Neural cell (in vitro differentiated cells): Measurements from ENCODE around the gene SRRM5. TPM values are rescaled to one million over a fixed set of nuclear protein-coding genes. Genes with fewer than 3 reads are reported as not detected.

Experiments used
- H2AFZ ChIP-seq: fragments of 200-600, 300-800 bp; sonication (generic), shearing (Covaris generic); 2 replicates; pipeline ENCODE4 v1.6.0; 2014; ENCODE audit warnings: low read depth, mild to moderate bottlenecking, antibody characterized with exemption, low read length, moderate library complexity
- H3F3A ChIP-seq: fragments of 200-600 bp; shearing (Covaris generic); 2 replicates; pipeline ENCODE4 v1.6.1; 2016; ENCODE audit warnings: mild to moderate bottlenecking, moderate library complexity, mixed read lengths, antibody characterized with exemption, low read length; ENCODE audit not compliant: insufficient read depth, poor library complexity, severe bottlenecking
- H3K27ac ChIP-seq: fragments of 200-600, 300-800 bp; sonication (generic), shearing (Covaris generic); 2 replicates; pipeline ENCODE4 v1.5.1; 2014; ENCODE audit warnings: mild to moderate bottlenecking, low read length, moderate library complexity
- H3K27me3 ChIP-seq: fragments of 300-800, 200-600 bp; sonication (generic), shearing (Covaris generic); 2 replicates; pipeline ENCODE4 v1.6.0; 2014; ENCODE audit warnings: mild to moderate bottlenecking, low read depth, low read length, moderate library complexity; ENCODE audit not compliant: insufficient read depth
- H3K36me3 ChIP-seq: fragments of 300-800, 200-600 bp; sonication (generic), shearing (Covaris generic); 2 replicates; pipeline ENCODE4 v1.5.1; 2014; ENCODE audit warnings: mild to moderate bottlenecking, antibody characterized with exemption, low read length, moderate library complexity; ENCODE audit not compliant: insufficient read depth
- H3K4me2 ChIP-seq: fragments of 300-800, 200-600 bp; sonication (generic), shearing (Covaris generic); 2 replicates; pipeline ENCODE4 v1.6.0; 2014; ENCODE audit warnings: mild to moderate bottlenecking, low read length
- H3K4me3 ChIP-seq: fragments of 300-800, 200-600 bp; sonication (generic), shearing (Covaris generic); 2 replicates; pipeline ENCODE4 v1.5.1; 2014; ENCODE audit warnings: mild to moderate bottlenecking, low read length, moderate library complexity
- H3K79me2 ChIP-seq: fragments of 200-600 bp; shearing (Covaris generic); replicated peaks from 2 replicates; pipeline ENCODE4 v1.6.0; 2014; ENCODE audit warnings: mild to moderate bottlenecking, low read length, moderate library complexity; ENCODE audit not compliant: insufficient read depth
- H3K9ac ChIP-seq: fragments of 300-800, 200-600 bp; sonication (generic), shearing (Covaris generic); 2 replicates; pipeline ENCODE4 v1.6.1; 2016; ENCODE audit warnings: mild to moderate bottlenecking, low read length, mixed read lengths
- H3K9me2 ChIP-seq: fragments of 200-600 bp; shearing (Covaris generic); 2 replicates; pipeline ENCODE4 v1.6.1; 2016; ENCODE audit warnings: mild to moderate bottlenecking, low read length, mixed read lengths; ENCODE audit not compliant: insufficient read depth
- H3K9me3 ChIP-seq: fragments of 200-600, 300-800 bp; sonication (generic), shearing (Covaris generic); 2 replicates; pipeline ENCODE4 v1.6.1; 2016; ENCODE audit warnings: mild to moderate bottlenecking, mixed run types, low read length, moderate library complexity, mixed read lengths
- H4K20me1 ChIP-seq: fragments of 200-600 bp; shearing (Covaris generic); 2 replicates; pipeline ENCODE4 v1.6.1; 2016; ENCODE audit warnings: mild to moderate bottlenecking, mixed run types; ENCODE audit not compliant: insufficient read depth
- CTCF ChIP-seq: fragments of 450-650 bp; IDR thresholded peaks from 2 replicates; pipeline ENCODE4 v1.5.1; 2014; ENCODE audit warnings: antibody characterized with exemption, mild to moderate bottlenecking, moderate library complexity; ENCODE audit not compliant: poor library complexity, severe bottlenecking
- EP300 ChIP-seq: fragments of 450-650 bp; conservative IDR thresholded peaks from 2 replicates; pipeline ENCODE4 v1.6.1; 2014; ENCODE audit warnings: antibody characterized with exemption, mild to moderate bottlenecking, moderate library complexity; ENCODE audit not compliant: poor library complexity, severe bottlenecking
- EZH2 ChIP-seq: fragments of 200-600, 300-800 bp; shearing (Covaris generic), sonication (generic); IDR thresholded peaks from 2 replicates; pipeline ENCODE4 v1.6.1; 2014; ENCODE audit warnings: antibody characterized with exemption, low read length, borderline replicate concordance, mild to moderate bottlenecking; ENCODE audit not compliant: insufficient read depth, poor library complexity, severe bottlenecking
- MXI1 ChIP-seq: fragments of 450-650 bp; conservative IDR thresholded peaks from 2 replicates; pipeline ENCODE4 v1.6.1; 2014; ENCODE audit warnings: antibody characterized with exemption, mild to moderate bottlenecking; ENCODE audit not compliant: poor library complexity, severe bottlenecking
- POLR2AphosphoS5 ChIP-seq: IDR thresholded peaks from 2 replicates; pipeline ENCODE4 v1.6.1; 2012
- RAD21 ChIP-seq: fragments of 450-650 bp; conservative IDR thresholded peaks from 2 replicates; pipeline ENCODE4 v1.6.1; 2014; ENCODE audit warnings: antibody characterized with exemption, mild to moderate bottlenecking, moderate library complexity
- REST ChIP-seq: IDR thresholded peaks from 2 replicates; pipeline ENCODE4 v1.6.1; 2012; ENCODE audit warnings: borderline replicate concordance
- SMC3 ChIP-seq: fragments of 450-650 bp; conservative IDR thresholded peaks from 2 replicates; pipeline ENCODE4 v1.6.1; 2014; ENCODE audit warnings: antibody characterized with exemption, mild to moderate bottlenecking, moderate library complexity; ENCODE audit not compliant: poor library complexity
- TAF1 ChIP-seq: IDR thresholded peaks from 2 replicates; pipeline ENCODE4 v1.6.1; 2012; ENCODE audit warnings: low read depth
- polyA plus RNA-seq: library from polyadenylated mRNA; depleted of rRNA; stranded (reverse); fragments of >200 nt; gene quantifications from 2 replicates; pipeline ENCODE4 v1.2.3, GENCODE V29; 2014

SRRM5 gene
- polyA plus RNA-seq, 1 donor from 2014 or later, result not detected

- TF ChIP-seq REST (no peak), SMC3 (no peak), MXI1 (no peak), TAF1 (no peak), RAD21 (no peak), EZH2 (no peak), EP300 (no peak), POLR2AphosphoS5 (no peak), CTCF (no peak)
- Histone ChIP-seq H3K36me3 (no peaks in the 10 kb centered on the region), H3K9ac (no peak overlapping the region), H3K4me2 (no peak overlapping the region), H3K79me2 (peaks cover 22% of the 10 kb centered on the region), H3K9me3 (no peaks in the 10 kb centered on the region), H3K27me3 (no peaks in the 10 kb centered on the region), H3F3A (no peaks in the 10 kb centered on the region), H3K27ac (no peak overlapping the region), H2AFZ (no peak overlapping the region), H3K4me3 (no peak overlapping the region), H4K20me1 (no peaks in the 10 kb centered on the region), H3K9me2 (no peaks in the 10 kb centered on the region)
These were observed 14.2 kb downstream of the SRRM5 start for GRCh38 chr19:43625918-43626579.

- no peak overlapping the region for H3K4me2 ChIP-seq
- no peak overlapping the region for H3K9ac ChIP-seq
- peaks cover 26% of the 10 kb centered on the region for H3K79me2 ChIP-seq
- H3K27ac ChIP-seq, result no peak overlapping the region
- H4K20me1 ChIP-seq, result no peaks in the 10 kb centered on the region
- H3K27me3 ChIP-seq, result no peaks in the 10 kb centered on the region
- H3K9me3 ChIP-seq, result no peaks in the 10 kb centered on the region
- TF ChIP-seq EP300 (no peak), RAD21 (no peak), CTCF (no peak), POLR2AphosphoS5 (no peak), REST (no peak), SMC3 (no peak), EZH2 (no peak), TAF1 (no peak), MXI1 (no peak)
- no peak overlapping the region for H3K4me3 ChIP-seq
- no peak overlapping the region for H2AFZ ChIP-seq
- no peaks in the 10 kb centered on the region for H3F3A ChIP-seq
- no peaks in the 10 kb centered on the region for H3K36me3 ChIP-seq
- no peaks in the 10 kb centered on the region for H3K9me2 ChIP-seq
These were observed 14.9 kb downstream of the SRRM5 start for GRCh38 chr19:43626838-43627237.
